HG03457 (cell line): ENCODE measurements around the gene ASAP3.

ENCODE experiments used
- ATAC-seq: cut with Tn5 transposase; IDR thresholded peaks from one replicate; pipeline ENCODE4 v1.9.1; 2021; ENCODE audit warnings: moderate number of reproducible peaks; ENCODE audit not compliant: unreplicated experiment

ASAP3 gene

DNA sequence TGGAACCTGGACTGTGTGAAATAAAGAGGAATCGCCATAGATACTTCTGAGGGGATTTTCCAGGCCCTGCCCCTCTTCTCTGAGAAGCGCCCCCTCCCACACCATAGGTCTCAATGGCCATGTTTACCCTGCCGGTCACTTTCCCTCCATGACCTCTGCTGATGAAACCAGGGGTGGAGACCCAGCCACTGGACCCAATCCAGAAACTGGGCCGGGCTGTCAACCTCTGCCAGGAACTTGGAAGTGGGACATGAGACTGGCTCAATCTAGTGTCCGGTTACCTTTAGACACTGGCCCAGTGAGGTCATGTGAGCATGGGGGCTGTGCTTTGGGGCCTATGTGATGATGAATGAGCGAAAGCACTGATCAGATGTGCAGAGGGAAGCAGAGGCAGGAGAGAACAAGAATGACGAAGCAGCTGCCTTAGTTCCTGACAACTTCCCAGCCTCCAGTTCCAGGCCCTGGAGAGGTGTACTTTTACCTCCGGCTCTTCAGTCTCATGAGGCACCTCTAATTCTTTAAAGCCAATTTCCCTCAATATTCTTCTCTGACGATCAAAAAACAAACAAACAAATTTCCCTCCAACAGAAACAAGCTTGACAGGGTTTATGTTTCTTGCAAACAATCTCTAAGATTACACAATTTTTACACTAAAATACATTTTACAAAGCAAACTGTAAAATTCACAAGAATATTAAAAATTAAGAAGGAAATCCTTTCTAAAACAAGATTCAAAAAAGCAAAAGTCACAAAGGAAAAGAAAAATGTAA is 4.9 kb downstream of the ASAP3 start:
- ATAC-seq, result no peak

DNA sequence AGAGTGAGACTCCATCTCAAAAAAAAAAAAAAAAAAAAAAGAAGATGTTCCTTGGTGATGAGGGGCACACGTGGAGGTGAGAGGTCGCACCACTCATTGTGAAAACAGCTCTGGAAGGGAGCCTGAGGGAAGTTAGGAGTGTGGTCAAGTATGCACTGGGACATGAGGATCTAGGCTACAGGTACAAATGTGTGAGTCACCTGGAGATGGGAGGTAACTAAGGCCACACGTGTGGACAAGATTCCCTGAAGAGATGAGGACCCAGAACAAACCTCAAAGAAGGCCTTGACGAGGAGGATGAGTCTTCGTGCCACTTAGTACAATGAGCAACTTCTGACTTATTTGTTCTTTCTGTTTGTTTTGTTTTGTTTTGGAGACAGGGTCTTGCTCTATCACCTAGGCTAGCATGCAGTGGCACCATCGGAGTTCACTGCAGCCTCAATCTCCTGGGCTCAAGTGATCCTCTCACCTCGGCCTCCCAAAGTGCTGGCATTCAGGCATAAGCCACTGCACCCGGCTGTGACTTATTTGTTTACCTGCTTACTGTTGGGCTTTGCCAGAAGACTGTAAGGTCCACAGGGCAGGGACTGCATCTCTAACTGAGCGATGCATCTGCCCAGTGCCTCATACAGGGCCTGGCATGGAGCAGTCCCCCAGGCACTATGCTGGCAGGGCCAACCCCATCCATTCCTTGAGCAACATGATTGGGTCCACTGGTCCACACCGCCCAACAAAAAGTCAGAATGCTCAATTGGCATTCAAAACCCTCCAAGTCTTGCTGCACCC is 6.4 kb downstream of the ASAP3 start:
- no peak for ATAC-seq

DNA sequence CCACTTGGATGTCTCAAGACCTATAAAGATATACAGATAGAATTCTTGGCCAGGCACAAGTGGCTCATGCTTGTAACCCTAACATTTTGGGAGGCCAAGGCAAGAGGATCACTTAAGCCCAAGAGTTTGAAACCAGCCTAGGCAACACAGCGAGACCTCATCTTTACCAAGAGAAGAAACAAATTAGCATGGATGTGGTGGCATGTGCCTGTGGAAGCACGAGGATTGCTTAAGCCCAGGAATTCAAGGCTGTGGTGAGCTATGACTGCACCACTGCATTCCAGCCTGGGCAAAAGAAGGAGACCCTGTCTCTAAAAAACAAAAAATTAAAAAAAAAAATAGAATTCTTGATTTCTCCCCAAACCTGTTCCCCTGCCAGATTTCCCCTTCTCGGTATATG is 8.3 kb downstream of the ASAP3 start:
- no peak for ATAC-seq

DNA sequence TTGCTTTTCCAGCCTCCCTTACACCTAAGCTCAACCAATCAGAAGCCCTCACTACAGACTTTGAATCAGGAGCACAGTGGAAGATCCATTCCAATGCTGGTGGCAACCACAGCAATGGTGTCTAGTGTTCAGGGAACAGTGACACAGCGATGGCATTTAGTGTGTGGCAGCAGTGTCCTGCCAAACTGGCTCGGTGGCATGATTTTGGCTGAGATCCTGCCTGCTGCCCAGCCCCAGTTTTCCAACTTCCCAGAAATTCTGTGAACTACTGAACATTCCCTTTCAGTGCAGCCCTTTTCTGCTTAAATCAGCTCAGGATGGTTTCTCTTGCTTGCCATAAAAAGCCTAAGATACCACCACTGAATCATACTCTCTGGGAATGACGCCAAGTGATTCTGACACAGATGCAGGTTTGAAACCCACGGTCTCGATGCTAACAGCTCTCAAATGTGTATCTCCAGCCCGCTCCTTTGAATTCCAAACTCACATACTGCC is 8.8 kb downstream of the ASAP3 start:
- no peak for ATAC-seq

DNA sequence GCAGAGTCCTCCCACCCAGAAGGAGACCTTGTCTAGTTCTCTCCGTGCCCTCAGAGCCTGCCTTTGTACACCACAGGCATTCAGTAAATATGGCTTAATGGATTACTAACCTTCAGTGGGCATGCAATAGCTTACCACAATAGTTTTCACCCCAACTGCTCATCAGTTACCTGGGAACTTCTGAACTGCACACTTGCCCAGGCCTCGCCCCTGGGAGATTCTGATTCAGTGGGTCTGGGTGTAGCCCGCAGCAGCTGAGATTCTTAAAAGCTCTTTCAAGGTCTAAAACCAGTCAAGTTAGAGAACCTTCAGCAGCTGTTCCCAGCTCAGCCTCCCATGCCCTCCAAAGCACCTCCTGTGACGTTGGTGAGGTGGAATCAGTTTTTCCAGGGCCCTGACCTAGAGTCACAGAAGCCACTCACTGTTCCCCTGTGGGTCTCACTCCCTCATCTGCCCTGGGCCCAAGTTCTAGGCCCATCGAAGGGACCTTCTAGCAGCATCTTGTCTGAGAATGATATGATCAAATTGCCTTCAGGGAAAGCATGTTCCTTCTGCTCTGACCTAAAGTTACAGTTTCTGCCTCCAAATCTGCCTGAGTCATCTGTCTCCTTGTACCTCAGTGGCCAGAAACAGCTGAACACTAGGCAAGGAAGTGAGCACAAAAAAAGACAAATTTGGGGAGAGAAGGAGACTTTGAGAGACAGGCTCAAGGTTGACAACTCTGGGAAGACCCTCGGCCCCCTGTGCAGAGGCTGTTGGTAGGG is 10.8 kb downstream of the ASAP3 start:
- no peak for ATAC-seq

DNA sequence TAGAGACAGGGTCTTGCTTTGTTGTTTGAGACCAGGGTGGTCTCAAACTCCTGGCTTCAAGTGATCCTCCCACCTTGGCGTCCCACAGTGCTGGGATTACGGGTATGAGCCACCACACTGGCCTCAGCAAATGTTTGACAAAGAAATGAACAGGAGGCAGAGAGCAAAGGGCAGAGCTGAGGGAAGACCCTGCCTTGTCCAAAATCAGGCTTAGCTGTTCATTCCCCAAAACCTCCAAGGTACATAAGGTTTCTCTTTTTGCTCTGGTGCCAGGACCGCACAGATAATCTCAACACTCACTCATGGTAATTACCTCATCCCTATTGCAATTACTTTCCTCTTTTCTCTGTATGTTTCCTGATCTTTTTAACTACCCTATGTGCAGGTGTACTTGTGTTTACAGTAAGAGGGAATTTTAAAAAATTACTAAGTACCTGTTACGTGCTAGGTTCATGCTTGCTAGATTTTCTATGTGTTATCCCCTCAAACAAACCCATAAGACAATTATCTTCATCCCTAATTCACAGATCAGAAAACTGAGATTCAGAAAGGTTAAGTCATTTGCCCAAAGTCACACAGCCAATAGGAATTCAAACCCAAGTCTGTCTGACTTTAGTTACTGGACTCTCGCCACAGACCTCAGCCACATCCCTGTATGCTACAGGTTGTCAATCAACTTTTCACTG is 11.5 kb downstream of the ASAP3 start:
- ATAC-seq, result no peak

DNA sequence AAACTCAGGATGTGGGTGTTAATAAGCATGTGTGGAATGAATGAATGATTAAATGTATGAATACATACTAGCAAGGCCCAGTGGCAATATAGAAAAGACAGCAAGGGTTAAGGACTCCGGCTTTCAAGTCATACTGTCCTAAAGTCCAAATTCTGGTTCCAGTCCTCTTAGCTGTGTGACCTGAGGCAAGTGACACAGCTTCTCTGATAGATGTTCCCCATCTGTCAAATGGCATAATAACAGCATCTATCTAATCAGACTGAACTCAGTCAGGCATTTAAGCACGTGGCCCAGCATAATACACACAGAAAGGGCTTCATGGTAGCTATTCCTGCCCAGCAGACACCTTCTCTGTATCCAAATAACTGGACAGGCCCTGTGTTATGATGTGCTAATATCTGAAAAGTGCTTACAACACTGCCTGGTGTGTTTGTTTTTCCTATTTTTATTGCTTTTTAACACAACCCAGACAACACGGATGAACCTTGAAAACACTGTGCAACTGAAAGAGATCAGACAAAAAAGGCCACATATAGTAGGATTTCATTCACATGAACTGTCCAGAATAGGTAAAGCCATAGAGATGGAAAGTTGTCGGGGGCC is 12.4 kb downstream of the ASAP3 start:
- no peak for ATAC-seq

DNA sequence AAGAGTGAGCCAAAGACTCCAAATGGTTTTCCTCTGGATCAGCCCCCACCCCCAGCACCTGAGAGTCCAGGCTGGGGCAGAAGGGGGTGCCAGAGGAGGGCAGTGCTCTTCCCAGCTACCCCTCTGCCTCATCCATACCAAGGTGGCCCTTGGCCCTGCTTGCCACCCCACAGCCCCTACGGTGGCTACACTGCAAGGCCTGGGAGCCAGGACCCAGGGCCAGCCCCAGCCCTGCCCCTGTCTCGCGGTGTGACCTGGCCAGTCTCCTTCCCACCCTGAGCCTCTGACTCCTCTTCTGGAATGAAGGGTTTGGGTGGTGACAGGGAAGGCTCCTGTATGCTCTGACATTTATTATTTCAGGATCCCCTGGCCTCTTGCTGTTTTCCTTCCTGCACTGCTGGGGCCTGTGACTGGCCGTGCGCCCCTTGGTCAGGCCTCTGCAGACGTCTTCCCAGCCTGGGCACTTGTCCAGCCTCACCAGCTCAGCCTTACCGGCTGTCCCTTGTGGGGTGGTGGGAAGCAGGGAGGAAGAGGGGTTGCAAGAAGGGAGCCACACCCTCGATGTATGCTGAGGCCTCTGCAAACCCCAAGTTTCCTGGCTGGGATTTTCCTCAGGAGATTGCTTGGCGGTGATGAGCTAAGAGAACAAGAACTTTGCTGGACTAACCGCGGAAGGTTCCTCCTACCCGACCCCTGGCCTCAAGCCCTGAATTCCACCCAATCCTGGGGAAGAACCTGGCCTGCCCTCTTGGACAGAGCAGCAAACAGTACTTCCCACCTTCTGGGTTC is 13.5 kb downstream of the ASAP3 start:
- ATAC-seq, result no peak

DNA sequence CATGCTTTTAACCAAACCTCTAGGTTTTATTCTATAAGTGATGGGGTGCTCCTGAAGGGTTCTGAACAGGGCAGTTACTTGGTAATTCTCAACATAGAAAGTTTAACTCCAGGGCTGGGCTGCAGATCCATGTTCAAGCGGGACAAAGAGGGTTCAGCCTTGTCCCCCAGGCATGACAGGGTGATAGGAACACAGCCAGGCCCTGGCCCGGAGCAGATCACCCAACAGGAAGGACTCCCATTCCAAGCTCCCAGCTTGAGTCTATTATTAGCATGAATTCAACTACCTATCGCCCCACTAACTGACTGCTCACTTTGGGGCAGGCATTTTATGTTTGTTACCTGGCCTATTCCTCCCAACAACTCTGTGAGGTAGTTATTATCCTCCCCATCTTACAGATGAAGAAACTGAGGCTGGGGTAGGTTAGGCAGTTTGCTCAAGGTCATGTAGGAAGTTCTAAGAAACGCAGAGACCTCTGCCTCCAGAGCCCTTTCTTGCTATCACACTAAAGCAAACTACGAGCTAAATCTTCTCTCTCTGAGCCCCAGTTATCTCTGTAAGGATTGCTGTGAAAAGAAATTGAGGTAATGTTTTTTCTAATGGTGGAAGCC is 14.5 kb downstream of the ASAP3 start:
- no peak for ATAC-seq

DNA sequence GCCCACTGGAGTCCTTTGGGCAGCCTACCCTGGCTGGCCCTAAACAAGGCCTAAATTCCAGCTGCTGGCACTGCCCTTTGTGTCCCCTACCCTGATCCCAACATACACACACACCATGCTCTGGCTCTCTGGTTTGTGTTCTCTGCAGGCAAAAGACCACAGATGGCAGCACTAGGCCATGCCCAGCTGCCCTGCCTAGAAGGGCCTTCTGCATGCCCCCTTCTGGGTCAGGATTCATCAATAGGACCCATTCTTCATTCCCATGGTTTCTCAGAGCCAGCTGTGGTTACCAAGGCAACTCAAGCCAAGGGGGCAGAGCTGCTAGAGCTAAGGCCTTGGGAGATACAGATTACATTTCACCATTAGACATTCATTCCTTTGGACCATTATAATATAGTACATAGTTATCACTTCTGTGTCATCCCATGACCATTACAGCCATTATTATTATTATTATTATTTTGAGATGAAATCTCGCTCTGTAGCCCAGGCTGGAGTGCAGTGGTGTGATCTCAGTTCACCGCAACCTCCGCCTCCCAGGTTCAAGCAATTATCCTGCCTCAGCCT is 17.5 kb downstream of the ASAP3 start:
- ATAC-seq, result no peak

DNA sequence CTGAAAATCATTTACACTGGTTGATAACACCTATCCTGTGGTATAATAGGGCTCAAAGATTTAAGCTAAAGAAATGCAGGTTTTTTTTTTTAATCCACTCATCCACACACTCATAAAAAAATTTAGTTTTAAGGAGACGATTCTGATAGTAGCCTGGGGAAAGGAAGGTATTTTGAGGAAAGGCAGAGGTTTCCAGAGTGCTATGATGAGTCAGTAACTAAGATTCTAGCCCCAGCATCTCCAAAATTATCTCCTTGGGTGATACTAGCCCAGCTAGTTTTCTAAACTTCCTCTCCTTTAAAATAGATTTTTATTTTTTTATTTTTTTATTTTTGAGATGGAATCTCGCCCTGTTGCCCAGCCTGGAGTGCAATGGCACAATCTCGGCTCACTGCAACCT is 20.7 kb downstream of the ASAP3 start:
- no peak for ATAC-seq

DNA sequence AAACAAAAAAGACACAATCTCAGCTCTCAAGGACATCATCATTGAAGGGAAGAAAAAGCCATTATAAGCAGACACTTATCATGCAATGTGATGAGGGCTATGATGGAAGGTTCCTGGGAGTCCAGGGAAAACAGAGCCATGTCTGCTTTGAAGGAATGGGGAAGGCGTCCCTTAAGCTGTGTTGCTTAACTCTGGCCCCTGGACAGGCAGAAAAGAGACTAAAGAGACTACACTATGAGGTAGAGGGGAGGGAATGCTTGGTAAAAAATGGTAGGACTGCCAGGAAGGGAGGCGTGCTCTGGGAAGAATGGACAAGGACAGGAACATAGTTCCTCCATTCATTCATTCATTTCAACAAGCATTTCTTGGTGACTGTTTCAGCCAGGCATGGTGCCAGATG is 21.2 kb downstream of the ASAP3 start:
- no peak for ATAC-seq

DNA sequence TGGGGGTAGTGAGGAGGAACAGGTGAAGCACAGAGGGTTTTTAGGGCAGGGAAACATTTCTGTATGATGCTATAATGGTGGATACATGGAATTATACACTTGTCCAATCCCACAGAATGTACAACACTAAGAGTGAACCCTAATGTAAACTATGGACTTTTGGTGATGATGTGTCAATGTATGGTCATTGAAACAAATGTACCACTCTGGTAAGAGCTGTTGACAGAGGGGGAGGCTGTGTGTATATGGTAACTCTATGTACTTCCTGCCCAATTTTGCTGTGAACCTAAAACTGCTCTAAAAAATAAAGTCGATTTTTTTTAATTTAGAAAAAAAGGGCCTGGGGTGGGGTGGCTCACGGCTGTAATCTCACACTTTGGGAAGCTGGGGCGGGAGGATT is 22.9 kb downstream of the ASAP3 start:
- ATAC-seq, result no peak

DNA sequence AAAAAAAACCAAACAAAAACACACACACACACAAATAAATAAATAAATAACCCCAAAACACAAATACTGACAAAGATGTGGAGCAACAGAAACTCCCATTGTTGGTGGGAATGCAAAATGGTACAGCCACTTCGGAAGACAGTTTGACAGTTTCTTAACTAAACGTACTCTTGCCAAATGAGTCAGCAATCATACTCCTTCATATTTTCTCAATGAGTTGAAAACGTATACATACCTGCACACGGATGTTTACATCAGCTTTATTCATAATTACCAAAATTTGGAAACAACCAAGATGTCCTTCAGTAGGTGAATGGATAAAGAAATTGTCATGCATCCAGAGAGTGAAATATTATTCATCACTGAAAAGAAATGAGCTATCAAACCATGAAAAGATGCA is 23.5 kb downstream of the ASAP3 start:
- ATAC-seq, result no peak

DNA sequence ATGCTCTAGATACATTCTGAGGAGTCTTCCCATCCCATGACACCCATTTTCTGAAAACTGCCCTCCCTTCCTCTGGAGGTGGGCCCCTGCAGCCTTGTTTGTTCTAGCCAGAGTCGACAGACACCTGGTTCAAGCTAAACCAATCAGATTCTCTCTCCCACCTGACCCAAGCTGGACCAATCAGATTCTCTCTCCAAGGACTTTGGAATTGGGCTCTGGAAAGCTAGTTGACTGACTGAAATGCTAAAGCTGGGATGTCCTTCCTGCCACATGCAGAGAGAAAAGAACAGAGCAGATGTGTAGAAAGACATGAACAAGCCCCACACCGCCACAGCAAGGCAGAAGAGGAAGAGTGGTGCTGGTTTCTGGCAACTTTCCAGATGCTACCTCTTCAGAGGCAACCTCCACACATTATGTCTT is 24.6 kb downstream of the ASAP3 start:
- no peak for ATAC-seq

DNA sequence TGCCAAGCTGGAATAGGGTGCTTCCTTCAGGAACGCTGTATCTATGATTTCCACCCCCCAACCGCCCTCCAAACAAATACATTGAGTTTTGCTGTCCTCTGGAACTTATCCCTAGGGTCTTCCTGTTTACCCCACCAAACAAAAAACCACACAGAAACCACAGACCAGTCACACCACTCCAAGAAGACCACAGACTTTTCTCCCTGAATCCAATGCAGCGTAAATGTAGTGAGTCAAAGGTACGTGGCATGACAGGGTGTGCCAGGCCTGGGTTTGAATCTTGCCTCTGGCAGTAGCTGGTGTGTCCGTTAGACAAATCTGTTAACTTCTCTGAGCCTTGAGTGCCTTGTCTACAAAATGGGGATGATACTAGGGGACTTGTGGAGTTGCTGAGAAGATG is 27.8 kb downstream of the ASAP3 start:
- ATAC-seq, result no peak

DNA sequence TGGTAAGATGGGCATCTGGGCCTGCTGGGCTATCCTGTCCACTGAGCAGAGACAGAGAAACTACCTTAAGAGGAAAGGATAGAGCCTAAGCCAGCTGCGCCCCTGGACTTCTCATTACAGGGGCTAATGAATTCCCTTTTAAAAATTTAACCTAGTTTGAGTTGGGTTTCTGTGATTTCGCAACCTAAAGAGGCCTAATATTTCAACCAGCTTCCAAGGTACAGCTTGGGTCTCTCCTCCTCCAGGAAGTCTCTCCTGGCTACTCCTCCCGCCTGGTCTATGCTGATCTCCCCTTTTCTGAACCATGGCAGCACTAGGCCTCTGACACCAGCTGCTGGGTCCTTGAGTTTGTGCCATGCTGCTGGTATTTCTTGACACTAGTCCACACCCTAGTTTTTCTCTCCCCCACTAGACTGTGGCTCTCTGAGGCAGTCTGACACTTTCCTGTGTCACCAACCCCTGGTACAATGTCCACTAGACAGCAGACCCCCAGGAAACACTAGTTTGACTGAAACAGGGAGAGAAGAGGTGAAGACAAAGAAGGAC is 30.5 kb downstream of the ASAP3 start:
- ATAC-seq, result no peak

DNA sequence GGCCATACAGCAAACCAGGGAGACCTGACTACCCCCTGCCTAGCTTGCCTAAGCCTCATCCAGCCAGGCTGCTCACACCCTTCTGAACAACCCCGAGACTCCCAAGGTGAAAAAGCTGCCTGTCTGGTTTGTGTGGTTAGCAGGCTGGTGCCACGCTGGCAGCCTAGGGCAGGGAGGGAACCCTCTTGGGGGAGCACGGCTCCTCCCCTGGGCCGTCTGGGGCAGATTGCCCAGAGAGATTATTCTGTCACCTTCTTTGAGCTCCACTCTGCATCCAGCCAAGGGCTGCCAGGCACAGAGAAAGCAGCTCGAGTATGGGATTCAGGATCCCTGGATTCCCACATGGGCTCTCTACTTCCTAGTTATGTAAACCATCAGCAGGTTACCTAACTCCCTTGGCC is 32.0 kb downstream of the ASAP3 start:
- ATAC-seq, result no peak

DNA sequence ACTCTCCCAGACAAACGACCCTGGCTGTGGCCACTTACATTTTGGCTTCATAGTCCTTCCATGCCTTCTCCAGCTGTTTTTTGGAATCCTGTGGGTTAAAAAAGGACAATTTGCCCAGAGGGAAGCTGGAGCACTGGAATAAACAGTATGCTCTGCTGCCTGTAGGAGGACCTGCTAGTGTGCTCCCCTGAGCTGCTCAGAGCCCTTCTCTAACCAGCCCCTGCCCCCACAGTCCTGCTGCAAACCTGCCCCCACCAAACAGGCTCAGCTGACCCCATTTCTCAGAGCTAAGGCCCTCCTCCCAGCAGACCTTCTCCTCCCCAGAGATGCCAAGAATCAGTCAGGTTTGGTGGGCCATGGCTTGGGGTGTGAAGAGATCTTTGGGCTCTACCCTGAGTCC is 32.5 kb downstream of the ASAP3 start:
- no peak for ATAC-seq
